SK-N-SH treated with all-trans-retinoic acid at 6 μM for 48 hours (cell line): ENCODE measurements around the gene SNRPF.

Experiments used
- ATAC-seq: fragments of 200-7000 bp; cut with Tn5 transposase; 3 replicates; pipeline ENCODE4 v1.9.1; 2020; ENCODE audit warnings: mild to moderate bottlenecking, moderate library complexity
- ARNTL ChIP-seq: fragments of 450-650 bp; formaldehyde crosslinking; IDR thresholded peaks from 2 replicates; pipeline ENCODE4 v1.5.0; 2020; ENCODE audit warnings: low read depth, mild to moderate bottlenecking, moderate library complexity, borderline replicate concordance
- BACH2 ChIP-seq: fragments of 250-450 bp; sonication (Bioruptor Pico); IDR thresholded peaks from 2 replicates; pipeline ENCODE4 v1.9.0; 2021; ENCODE audit warnings: mild to moderate bottlenecking, borderline replicate concordance
- CSDC2 ChIP-seq: fragments of 250-450 bp; sonication (Bioruptor Pico); IDR thresholded peaks from 2 replicates; pipeline ENCODE4 v1.5.0; 2020; ENCODE audit warnings: mild to moderate bottlenecking, moderate library complexity
- ESRRG ChIP-seq: fragments of 250-450 bp; sonication (Bioruptor Pico); IDR thresholded peaks from 2 replicates; pipeline ENCODE4 v1.6.1; 2021; ENCODE audit warnings: mild to moderate bottlenecking
- GLIS3 ChIP-seq: fragments of 250-450 bp; sonication (Bioruptor Pico); IDR thresholded peaks from 2 replicates; pipeline ENCODE4 v1.5.0; 2020; ENCODE audit warnings: mild to moderate bottlenecking, moderate library complexity
- ISL1 ChIP-seq: fragments of 250-450 bp; sonication (Bioruptor Pico); IDR thresholded peaks from 2 replicates; pipeline ENCODE4 v2.1.2; 2022; ENCODE audit warnings: mild to moderate bottlenecking, moderate library complexity
- OSR1 ChIP-seq: fragments of 250-450 bp; sonication (Bioruptor Pico); IDR thresholded peaks from 2 replicates; pipeline ENCODE4 v1.8.0; 2022; ENCODE audit warnings: moderate library complexity, mild to moderate bottlenecking, inconsistent platforms
- PPARA ChIP-seq: fragments of 250-450 bp; sonication (Bioruptor Pico); IDR thresholded peaks from 2 replicates; pipeline ENCODE4 v1.5.0; 2020; ENCODE audit warnings: mild to moderate bottlenecking, borderline replicate concordance
- RARB ChIP-seq: fragments of 250-450 bp; sonication (Bioruptor Pico); IDR thresholded peaks from 2 replicates; pipeline ENCODE4 v1.8.0; 2021; ENCODE audit warnings: mild to moderate bottlenecking, moderate library complexity
- SNAI2 ChIP-seq: fragments of 250-450 bp; sonication (Bioruptor Pico); IDR thresholded peaks from 2 replicates; pipeline ENCODE4 v1.5.0; 2020; ENCODE audit warnings: mild to moderate bottlenecking, moderate library complexity
- TCF4 ChIP-seq: fragments of 250-450 bp; sonication (Bioruptor Pico); IDR thresholded peaks from 2 replicates; pipeline ENCODE4 v1.8.0; 2021; ENCODE audit warnings: mild to moderate bottlenecking, moderate library complexity, borderline replicate concordance
- TOX ChIP-seq: fragments of 250-450 bp; sonication (Bioruptor Pico); IDR thresholded peaks from 2 replicates; pipeline ENCODE4 v1.8.0; 2021; ENCODE audit warnings: mild to moderate bottlenecking, moderate library complexity, borderline replicate concordance
- ZC3H10 ChIP-seq: fragments of 250-450 bp; sonication (Bioruptor Pico); IDR thresholded peaks from 2 replicates; pipeline ENCODE4 v1.5.1; 2021; ENCODE audit warnings: mild to moderate bottlenecking, moderate library complexity
- ZFP3 ChIP-seq: fragments of 250-450 bp; sonication (Bioruptor Pico); IDR thresholded peaks from 2 replicates; pipeline ENCODE4 v1.5.0; 2020; ENCODE audit warnings: mild to moderate bottlenecking, moderate library complexity
- ZFP30 ChIP-seq: fragments of 450-650 bp; formaldehyde crosslinking; IDR thresholded peaks from 2 replicates; pipeline ENCODE4 v1.5.0; 2022; ENCODE audit warnings: mild to moderate bottlenecking, moderate library complexity
- ZNF565 ChIP-seq: fragments of 450-650 bp; formaldehyde crosslinking; conservative IDR thresholded peaks from 2 replicates; pipeline ENCODE4 v1.5.0; 2020; ENCODE audit warnings: low read depth, mild to moderate bottlenecking, moderate library complexity
- ZNF70 ChIP-seq: fragments of 450-650 bp; formaldehyde crosslinking; IDR thresholded peaks from 2 replicates; pipeline ENCODE4 v1.5.0; 2020; ENCODE audit warnings: mild to moderate bottlenecking, moderate library complexity
- ZNF8 ChIP-seq: fragments of 450-650 bp; formaldehyde crosslinking; IDR thresholded peaks from 2 replicates; pipeline ENCODE4 v1.5.0; 2020; ENCODE audit warnings: mild to moderate bottlenecking, moderate library complexity
- TF ChIP-seq, protein P1 (sequence below): fragments of 250-450 bp; sonication (Bioruptor Pico); IDR thresholded peaks from 2 replicates; pipeline ENCODE4 v1.8.0; 2021; ENCODE audit warnings: low read depth, mild to moderate bottlenecking, moderate library complexity, borderline replicate concordance
- TF ChIP-seq, protein P2 (sequence below): fragments of 250-450 bp; sonication (Bioruptor Pico); IDR thresholded peaks from 2 replicates; pipeline ENCODE4 v1.5.1; 2021; ENCODE audit warnings: mild to moderate bottlenecking, moderate library complexity
- TF ChIP-seq, protein P3 (sequence below): fragments of 250-450 bp; sonication (Bioruptor Pico); IDR thresholded peaks from 2 replicates; pipeline ENCODE4 v1.8.0; 2020; ENCODE audit warnings: mild to moderate bottlenecking, moderate library complexity, borderline replicate concordance
- TF ChIP-seq, protein P4 (sequence below): fragments of 250-450 bp; sonication (Bioruptor Pico); IDR thresholded peaks from 2 replicates; pipeline ENCODE4 v1.5.1; 2020; ENCODE audit warnings: low read depth, mild to moderate bottlenecking, moderate library complexity
- TF ChIP-seq, protein P5 (sequence below): fragments of 250-450 bp; sonication (Bioruptor Pico); IDR thresholded peaks from 2 replicates; pipeline ENCODE4 v1.5.0; 2020; ENCODE audit warnings: mild to moderate bottlenecking, moderate library complexity

Gene SNRPF

DNA sequence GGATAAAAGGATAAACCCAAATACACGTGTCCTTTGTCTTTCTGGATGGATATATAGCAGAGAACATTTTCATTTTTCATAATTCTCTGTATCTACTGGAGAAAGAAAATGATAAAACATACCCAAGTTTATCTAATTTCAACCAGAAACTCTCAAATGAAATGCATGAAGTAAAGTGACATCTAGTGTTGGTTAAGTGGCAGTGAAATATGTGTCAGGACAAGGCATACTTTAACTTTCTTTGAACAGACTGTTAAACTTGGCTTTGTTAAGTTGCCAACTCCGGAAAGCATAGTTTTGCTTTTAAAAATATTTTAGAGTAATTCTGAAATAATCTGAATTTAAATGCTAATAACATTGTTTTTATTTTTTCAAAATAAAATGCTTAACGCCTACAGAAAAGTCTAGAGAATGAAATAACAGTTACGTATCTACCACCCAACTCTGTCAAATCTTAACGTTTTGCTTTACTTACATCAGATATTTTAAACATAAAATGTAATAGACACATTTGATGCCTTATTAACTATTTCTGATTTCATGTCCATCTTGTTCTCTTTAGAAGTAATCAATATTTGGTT, 43.0 kb upstream of the SNRPF start:
- TF ChIP-seq ZC3H10 (CRISPR knock-in tag) (no peak), ARNTL (CRISPR knock-in tag) (no peak), OSR1 (CRISPR knock-in tag) (no peak), ISL1 (CRISPR knock-in tag) (no peak), ZNF565 (CRISPR knock-in tag) (no peak), TOX (CRISPR knock-in tag) (no peak), SNAI2 (CRISPR knock-in tag) (no peak), ZFP30 (CRISPR knock-in tag) (no peak), GLIS3 (no peak), RARB (CRISPR knock-in tag) (no peak), BACH2 (CRISPR knock-in tag) (no peak), ZNF70 (CRISPR knock-in tag) (no peak), CSDC2 (CRISPR knock-in tag) (no peak), PPARA (CRISPR knock-in tag) (no peak)
- TF ChIP-seq, protein P1, sequence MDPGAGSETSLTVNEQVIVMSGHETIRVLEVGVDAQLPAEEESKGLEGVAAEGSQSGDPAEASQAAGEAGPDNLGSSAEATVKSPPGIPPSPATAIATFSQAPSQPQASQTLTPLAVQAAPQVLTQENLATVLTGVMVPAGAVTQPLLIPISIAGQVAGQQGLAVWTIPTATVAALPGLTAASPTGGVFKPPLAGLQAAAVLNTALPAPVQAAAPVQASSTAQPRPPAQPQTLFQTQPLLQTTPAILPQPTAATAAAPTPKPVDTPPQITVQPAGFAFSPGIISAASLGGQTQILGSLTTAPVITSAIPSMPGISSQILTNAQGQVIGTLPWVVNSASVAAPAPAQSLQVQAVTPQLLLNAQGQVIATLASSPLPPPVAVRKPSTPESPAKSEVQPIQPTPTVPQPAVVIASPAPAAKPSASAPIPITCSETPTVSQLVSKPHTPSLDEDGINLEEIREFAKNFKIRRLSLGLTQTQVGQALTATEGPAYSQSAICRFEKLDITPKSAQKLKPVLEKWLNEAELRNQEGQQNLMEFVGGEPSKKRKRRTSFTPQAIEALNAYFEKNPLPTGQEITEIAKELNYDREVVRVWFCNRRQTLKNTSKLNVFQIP (CRISPR knock-in tag), result no peak
- TF ChIP-seq, protein P2, sequence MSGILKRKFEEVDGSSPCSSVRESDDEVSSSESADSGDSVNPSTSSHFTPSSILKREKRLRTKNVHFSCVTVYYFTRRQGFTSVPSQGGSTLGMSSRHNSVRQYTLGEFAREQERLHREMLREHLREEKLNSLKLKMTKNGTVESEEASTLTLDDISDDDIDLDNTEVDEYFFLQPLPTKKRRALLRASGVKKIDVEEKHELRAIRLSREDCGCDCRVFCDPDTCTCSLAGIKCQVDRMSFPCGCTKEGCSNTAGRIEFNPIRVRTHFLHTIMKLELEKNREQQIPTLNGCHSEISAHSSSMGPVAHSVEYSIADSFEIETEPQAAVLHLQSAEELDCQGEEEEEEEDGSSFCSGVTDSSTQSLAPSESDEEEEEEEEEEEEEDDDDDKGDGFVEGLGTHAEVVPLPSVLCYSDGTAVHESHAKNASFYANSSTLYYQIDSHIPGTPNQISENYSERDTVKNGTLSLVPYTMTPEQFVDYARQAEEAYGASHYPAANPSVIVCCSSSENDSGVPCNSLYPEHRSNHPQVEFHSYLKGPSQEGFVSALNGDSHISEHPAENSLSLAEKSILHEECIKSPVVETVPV (CRISPR knock-in tag), result no peak
- TF ChIP-seq, protein P3, sequence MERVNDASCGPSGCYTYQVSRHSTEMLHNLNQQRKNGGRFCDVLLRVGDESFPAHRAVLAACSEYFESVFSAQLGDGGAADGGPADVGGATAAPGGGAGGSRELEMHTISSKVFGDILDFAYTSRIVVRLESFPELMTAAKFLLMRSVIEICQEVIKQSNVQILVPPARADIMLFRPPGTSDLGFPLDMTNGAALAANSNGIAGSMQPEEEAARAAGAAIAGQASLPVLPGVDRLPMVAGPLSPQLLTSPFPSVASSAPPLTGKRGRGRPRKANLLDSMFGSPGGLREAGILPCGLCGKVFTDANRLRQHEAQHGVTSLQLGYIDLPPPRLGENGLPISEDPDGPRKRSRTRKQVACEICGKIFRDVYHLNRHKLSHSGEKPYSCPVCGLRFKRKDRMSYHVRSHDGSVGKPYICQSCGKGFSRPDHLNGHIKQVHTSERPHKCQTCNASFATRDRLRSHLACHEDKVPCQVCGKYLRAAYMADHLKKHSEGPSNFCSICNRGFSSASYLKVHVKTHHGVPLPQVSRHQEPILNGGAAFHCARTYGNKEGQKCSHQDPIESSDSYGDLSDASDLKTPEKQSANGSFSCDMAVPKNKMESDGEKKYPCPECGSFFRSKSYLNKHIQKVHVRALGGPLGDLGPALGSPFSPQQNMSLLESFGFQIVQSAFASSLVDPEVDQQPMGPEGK (CRISPR knock-in tag), result no peak
- TF ChIP-seq, protein P4, sequence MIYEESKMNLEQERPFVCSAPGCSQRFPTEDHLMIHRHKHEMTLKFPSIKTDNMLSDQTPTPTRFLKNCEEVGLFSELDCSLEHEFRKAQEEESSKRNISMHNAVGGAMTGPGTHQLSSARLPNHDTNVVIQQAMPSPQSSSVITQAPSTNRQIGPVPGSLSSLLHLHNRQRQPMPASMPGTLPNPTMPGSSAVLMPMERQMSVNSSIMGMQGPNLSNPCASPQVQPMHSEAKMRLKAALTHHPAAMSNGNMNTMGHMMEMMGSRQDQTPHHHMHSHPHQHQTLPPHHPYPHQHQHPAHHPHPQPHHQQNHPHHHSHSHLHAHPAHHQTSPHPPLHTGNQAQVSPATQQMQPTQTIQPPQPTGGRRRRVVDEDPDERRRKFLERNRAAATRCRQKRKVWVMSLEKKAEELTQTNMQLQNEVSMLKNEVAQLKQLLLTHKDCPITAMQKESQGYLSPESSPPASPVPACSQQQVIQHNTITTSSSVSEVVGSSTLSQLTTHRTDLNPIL (CRISPR knock-in tag), result no peak
- TF ChIP-seq, protein P5, sequence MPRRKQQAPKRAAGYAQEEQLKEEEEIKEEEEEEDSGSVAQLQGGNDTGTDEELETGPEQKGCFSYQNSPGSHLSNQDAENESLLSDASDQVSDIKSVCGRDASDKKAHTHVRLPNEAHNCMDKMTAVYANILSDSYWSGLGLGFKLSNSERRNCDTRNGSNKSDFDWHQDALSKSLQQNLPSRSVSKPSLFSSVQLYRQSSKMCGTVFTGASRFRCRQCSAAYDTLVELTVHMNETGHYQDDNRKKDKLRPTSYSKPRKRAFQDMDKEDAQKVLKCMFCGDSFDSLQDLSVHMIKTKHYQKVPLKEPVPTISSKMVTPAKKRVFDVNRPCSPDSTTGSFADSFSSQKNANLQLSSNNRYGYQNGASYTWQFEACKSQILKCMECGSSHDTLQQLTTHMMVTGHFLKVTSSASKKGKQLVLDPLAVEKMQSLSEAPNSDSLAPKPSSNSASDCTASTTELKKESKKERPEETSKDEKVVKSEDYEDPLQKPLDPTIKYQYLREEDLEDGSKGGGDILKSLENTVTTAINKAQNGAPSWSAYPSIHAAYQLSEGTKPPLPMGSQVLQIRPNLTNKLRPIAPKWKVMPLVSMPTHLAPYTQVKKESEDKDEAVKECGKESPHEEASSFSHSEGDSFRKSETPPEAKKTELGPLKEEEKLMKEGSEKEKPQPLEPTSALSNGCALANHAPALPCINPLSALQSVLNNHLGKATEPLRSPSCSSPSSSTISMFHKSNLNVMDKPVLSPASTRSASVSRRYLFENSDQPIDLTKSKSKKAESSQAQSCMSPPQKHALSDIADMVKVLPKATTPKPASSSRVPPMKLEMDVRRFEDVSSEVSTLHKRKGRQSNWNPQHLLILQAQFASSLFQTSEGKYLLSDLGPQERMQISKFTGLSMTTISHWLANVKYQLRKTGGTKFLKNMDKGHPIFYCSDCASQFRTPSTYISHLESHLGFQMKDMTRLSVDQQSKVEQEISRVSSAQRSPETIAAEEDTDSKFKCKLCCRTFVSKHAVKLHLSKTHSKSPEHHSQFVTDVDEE (CRISPR knock-in tag), result no peak
- TF ChIP-seq, all 23 proteins: peak for 0
- peak; percentile 77; the same call in 2 of the 3 replicates for ATAC-seq

DNA sequence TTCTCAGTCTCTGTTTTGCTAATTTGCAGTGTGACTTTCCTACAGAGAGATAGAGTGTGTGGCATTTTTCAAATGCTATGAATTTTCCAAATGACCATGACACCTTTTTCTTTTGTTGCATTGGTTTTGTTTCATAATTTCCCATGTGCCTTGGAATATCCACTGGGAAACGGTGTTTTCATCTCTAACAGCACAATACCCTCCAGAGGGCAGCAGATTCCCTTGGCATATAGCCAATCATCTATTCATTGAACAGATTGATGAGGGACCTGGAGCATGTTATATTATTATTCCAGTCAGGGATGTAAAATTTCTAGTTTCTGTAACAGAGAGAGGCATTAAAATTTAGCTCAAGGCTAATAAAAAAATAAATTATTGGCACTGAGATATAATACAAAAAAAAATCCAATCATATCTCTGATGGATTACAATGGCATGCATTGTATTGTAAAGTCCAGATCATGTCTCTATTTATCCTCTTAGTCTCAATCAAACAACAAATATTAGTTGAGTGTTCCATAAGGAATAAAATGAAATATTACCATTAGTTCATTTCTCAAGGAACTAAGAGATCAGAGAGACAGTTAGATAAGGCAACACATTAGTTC, 38.6 kb upstream of the SNRPF start:
- TF ChIP-seq GLIS3, result no peak
- TF ChIP-seq ARNTL (CRISPR knock-in tag), result no peak
- TF ChIP-seq ESRRG (CRISPR knock-in tag), result no peak
- TF ChIP-seq ZNF8 (CRISPR knock-in tag), result no peak
- TF ChIP-seq RARB (CRISPR knock-in tag), result no peak
- TF ChIP-seq, protein P2 (CRISPR knock-in tag), result no peak
- no peak for TF ChIP-seq ZNF70 (CRISPR knock-in tag)
- no peak for TF ChIP-seq OSR1 (CRISPR knock-in tag)
- TF ChIP-seq CSDC2 (CRISPR knock-in tag), result no peak
- TF ChIP-seq ISL1 (CRISPR knock-in tag), result no peak
- no peak for TF ChIP-seq ZFP30 (CRISPR knock-in tag)
- no peak for TF ChIP-seq ZC3H10 (CRISPR knock-in tag)
- TF ChIP-seq TOX (CRISPR knock-in tag), result no peak
- TF ChIP-seq ZFP3 (CRISPR knock-in tag), result no peak
- TF ChIP-seq, protein P1 (CRISPR knock-in tag), result no peak
- no peak for TF ChIP-seq TCF4
- TF ChIP-seq, protein P3 (CRISPR knock-in tag), result no peak
- no peak for TF ChIP-seq ZNF565 (CRISPR knock-in tag)
- peak; percentile 85; the same call in 2 of the 3 replicates for ATAC-seq
